Tibial nerve (tissue), 3 donors: Measurements from ENCODE around the gene SEC16A.

Experiments
- POLR2A ChIP-seq, 2 donors: fragments of 450-650 bp; IDR thresholded peaks; one replicate each; pipeline ENCODE4 v1.6.1; 2017; ENCODE audit warnings: antibody characterized with exemption in 2 of 2, mild to moderate bottlenecking in 2 of 2, moderate library complexity in 2 of 2
- TF ChIP-seq, protein P1 (sequence below), 5 experiments: fragments of 200-600 bp in 3 of 5; fragments of 450-650 bp in 2 of 5; sonication (generic) in 3 of 5; IDR thresholded peaks; one replicate each; pipeline ENCODE4 v1.5.1; 2016 to 2019; ENCODE audit warnings: antibody characterized with exemption in 5 of 5, mild to moderate bottlenecking in 3 of 5, moderate library complexity in 2 of 5

DNA sequence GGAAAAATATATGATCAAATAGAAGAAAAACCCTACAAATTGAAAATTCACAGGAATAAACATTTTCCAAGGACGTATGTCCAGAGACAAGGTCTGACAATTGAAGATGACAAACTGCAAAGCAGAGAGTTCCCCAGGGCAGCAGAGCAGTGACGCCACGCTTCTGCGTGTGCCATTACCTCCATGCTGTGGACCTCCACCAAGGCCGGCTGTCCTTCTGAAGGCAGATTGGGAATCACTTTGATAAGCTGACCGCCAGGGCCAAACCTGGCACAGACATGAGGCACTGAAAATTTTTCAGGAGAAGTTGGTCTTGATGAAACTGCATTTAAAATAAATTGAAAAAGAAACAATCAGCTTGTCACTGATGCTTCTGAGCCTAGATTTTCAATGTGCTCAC is 18.6 kb downstream of the SEC16A start:
- TF ChIP-seq POLR2A (IDR thresholded peaks at IDR 0.05), result no peak
- TF ChIP-seq, protein P1, sequence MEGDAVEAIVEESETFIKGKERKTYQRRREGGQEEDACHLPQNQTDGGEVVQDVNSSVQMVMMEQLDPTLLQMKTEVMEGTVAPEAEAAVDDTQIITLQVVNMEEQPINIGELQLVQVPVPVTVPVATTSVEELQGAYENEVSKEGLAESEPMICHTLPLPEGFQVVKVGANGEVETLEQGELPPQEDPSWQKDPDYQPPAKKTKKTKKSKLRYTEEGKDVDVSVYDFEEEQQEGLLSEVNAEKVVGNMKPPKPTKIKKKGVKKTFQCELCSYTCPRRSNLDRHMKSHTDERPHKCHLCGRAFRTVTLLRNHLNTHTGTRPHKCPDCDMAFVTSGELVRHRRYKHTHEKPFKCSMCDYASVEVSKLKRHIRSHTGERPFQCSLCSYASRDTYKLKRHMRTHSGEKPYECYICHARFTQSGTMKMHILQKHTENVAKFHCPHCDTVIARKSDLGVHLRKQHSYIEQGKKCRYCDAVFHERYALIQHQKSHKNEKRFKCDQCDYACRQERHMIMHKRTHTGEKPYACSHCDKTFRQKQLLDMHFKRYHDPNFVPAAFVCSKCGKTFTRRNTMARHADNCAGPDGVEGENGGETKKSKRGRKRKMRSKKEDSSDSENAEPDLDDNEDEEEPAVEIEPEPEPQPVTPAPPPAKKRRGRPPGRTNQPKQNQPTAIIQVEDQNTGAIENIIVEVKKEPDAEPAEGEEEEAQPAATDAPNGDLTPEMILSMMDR (IDR thresholded peaks at IDR 0.05), result no peak
